ENCODE results near the gene INO80C. TPM values are rescaled to one million over a fixed set of nuclear protein-coding genes. Genes with fewer than 3 reads are reported as not detected.

The INO80C gene
- total RNA-seq, 1 experiment from 2014 or later: 51.1 TPM

GRCh38 chr18:35443847-35444246, 53.9 kb downstream of the INO80C start:
- Mint-ChIP-seq H3K27ac (no peak overlapping the region; a peak in 1 of 7 replicates), H3K4me3 (no peak overlapping the region), H3K9me3 (no peaks in the 10 kb centered on the region), H3K27me3 (ENCODE audit: low read depth) (no peaks in the 10 kb centered on the region), H3K4me1 (peaks cover 0 to 6% of the 10 kb centered on the region in 2 experiments; a peak in 3 of 4 replicates), H3K36me3 (ENCODE audit: insufficient read depth in 1 of 3, low read depth in 3 of 3) (no peaks in the 10 kb centered on the region)
- H4K5ac ChIP-seq (ENCODE audit: insufficient read length, low read depth, low read length): no peak overlapping the region
- no peaks in the 10 kb centered on the region for H3K79me2 ChIP-seq (ENCODE audit: insufficient read depth, low read length)
- no peak for DNase-seq
- no peak overlapping the region for H3K27ac ChIP-seq (ENCODE audit: insufficient read length, low read depth, low read length)
- no peak overlapping the region for H4K8ac ChIP-seq (replicated peaks; ENCODE audit: insufficient read length, low read depth, low read length)
- no peak overlapping the region for H3K18ac ChIP-seq (ENCODE audit: insufficient read length, low read depth, low read length)
- no peak overlapping the region for H3K56ac ChIP-seq (ENCODE audit: insufficient read length, low read depth, low read length)
- TF ChIP-seq CTCF (conservative IDR thresholded peaks at IDR 0.05): no peak
- no peak overlapping the region for H2BK12ac ChIP-seq (ENCODE audit: insufficient read length, low read depth, low read length)
- H3K4ac ChIP-seq (ENCODE audit: low read depth, low read length): no peak overlapping the region
- no peak overlapping the region for H3T11ph ChIP-seq (ENCODE audit: low read length)
- H2BK15ac ChIP-seq (ENCODE audit: low read depth, low read length): no peak overlapping the region
- no peak overlapping the region for H2BK5ac ChIP-seq (ENCODE audit: insufficient read length, low read length)
- no CpG with 5 or more reads among the region's 2 CpGs for WGBS (ENCODE audit: extremely low coverage, insufficient read length, low lambda C conversion rate)
- no peak overlapping the region for H3K14ac ChIP-seq (ENCODE audit: insufficient read depth, low read length)
- no peaks in the 10 kb centered on the region for H3K27me3 ChIP-seq (ENCODE audit: insufficient read depth, low read length)
- no peaks in the 10 kb centered on the region for H4K20me1 ChIP-seq (ENCODE audit: control insufficient read depth, insufficient read depth, insufficient read length)
- H2BK120ac ChIP-seq (ENCODE audit: low read depth, low read length, poor library complexity, severe bottlenecking): no peak overlapping the region
- no peak overlapping the region for H3K9ac ChIP-seq (ENCODE audit: extremely low read depth, insufficient read length, low read length)
- H3K4me2 ChIP-seq (ENCODE audit: insufficient read depth, insufficient read length, low read length): no peak overlapping the region
- H3K9me3 ChIP-seq (ENCODE audit: control insufficient read depth, low read depth, low read length): no peaks in the 10 kb centered on the region
- no peak overlapping the region for H3K23ac ChIP-seq (ENCODE audit: insufficient read length, low read depth, low read length)
- H2BK20ac ChIP-seq (ENCODE audit: low read depth, low read length, poor library complexity, severe bottlenecking): no peak overlapping the region
- no peak overlapping the region for H4K91ac ChIP-seq (ENCODE audit: insufficient read length, low read depth, low read length)
- no peak overlapping the region for H2AFZ ChIP-seq (ENCODE audit: low read length)
- H3K79me1 ChIP-seq (ENCODE audit: insufficient read depth, low read depth, low read length, poor library complexity, severe bottlenecking): no peaks in the 10 kb centered on the region
- H3K23me2 ChIP-seq (ENCODE audit: insufficient read length, low read depth, low read length, poor library complexity, severe bottlenecking): no peaks in the 10 kb centered on the region
- H3K4me1 ChIP-seq (ENCODE audit: insufficient read depth, low read length): no peaks in the 10 kb centered on the region
- no peak overlapping the region for H2AK5ac ChIP-seq (ENCODE audit: insufficient read length, low read length)
